ENCODE measurements around the gene TMEM45A.

DNA sequence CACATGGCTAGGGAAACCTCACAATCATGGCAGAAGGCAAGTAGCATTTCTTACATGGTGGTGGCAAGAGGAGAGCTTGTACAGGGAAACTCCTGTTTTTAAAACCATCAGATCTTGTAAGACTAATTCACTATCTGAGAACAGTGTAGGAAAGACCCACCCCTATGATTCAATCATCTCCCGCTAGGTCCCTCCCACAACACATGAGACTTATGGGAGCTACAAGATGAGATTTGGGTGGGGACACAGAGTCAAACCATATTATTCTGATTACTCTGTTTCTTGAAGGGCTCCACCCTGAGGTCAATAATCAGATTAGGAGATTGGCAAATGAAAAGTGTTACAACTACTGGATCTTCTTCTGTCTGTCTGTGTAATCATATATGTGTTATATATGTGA is 21.5 kb upstream of the TMEM45A start:
- no peak for TF ChIP-seq CTCF (IDR thresholded peaks at IDR 0.05)
- no peak for TF ChIP-seq POLR2A (IDR thresholded peaks at IDR 0.05)
